Sigmoid colon (tissue), 7 donors: ENCODE data around the gene ZFYVE1. TPM values are rescaled to one million over a fixed set of nuclear protein-coding genes. Genes with fewer than 3 reads are reported as not detected.
"Not testable (repeated sequence)": the region's sequence is repeated elsewhere in the genome, so short reads cannot be mapped to it uniquely, and the experiment has no call there.

ENCODE experiments used
- DNase-seq: peaks from one replicate; pipeline ENCODE4 v3.0.0-alpha.2; 2019
- H3K27ac ChIP-seq, 4 donors: fragments of 200-600 bp; sonication (generic); one replicate each; pipeline ENCODE4 v1.5.1; 2016 to 2019; ENCODE audit warnings: mild to moderate bottlenecking in 1 of 4
- H3K27me3 ChIP-seq, 3 donors: fragments of 200-600 bp; sonication (generic); one replicate each; pipeline ENCODE4 v1.5.1; 2019; ENCODE audit warnings: mild to moderate bottlenecking in 1 of 3
- H3K36me3 ChIP-seq, 4 donors: fragments of 200-600 bp; sonication (generic); one replicate each; pipeline ENCODE4 v1.5.1; 2016 to 2019
- H3K4me1 ChIP-seq, 4 donors: fragments of 200-600 bp; sonication (generic); one replicate each; pipeline ENCODE4 v1.5.1; 2017 to 2019
- H3K4me3 ChIP-seq, 4 donors: fragments of 200-600 bp; sonication (generic); one replicate each; pipeline ENCODE4 v1.5.1; 2017 to 2019; ENCODE audit warnings: mild to moderate bottlenecking in 2 of 4, moderate library complexity in 1 of 4
- H3K9me3 ChIP-seq, 4 donors: fragments of 200-600 bp in 3 of 4; sonication (generic) in 3 of 4; one replicate each; pipeline versions ENCODE4 v1.5.1 to v1.6.1; 2013 to 2019
- EP300 ChIP-seq, 4 donors: sonication (generic); formaldehyde crosslinking; IDR thresholded peaks; one replicate each; pipeline ENCODE4 v1.6.1; 2017; ENCODE audit warnings: antibody characterized with exemption in 4 of 4
- POLR2A ChIP-seq, 2 donors: fragments of 450-650 bp; IDR thresholded peaks; one replicate each; pipeline ENCODE4 v1.6.1; 2016; ENCODE audit warnings: antibody characterized with exemption in 2 of 2, mild to moderate bottlenecking in 2 of 2, moderate library complexity in 2 of 2
- POLR2AphosphoS5 ChIP-seq, 4 donors: sonication (generic); formaldehyde crosslinking; IDR thresholded peaks; one replicate each; pipeline ENCODE4 v1.6.1; 2017; ENCODE audit warnings: antibody characterized with exemption in 4 of 4
- WGBS, 2 donors: extraction: QIAGEN DNeasy Blood & Tissue Kit; methylation state at CpG; one replicate each; pipeline ENCODE4 v1.1.7; 2013; 5-methylcytosine and 5-hydroxymethylcytosine counted together
- intact Hi-C: fragments of 100-400 bp; cut with DNase I; formaldehyde crosslinking; loops from one replicate; pipeline ENCODE4 v1.15.1; 2023
- polyA plus RNA-seq, 3 donors: library from polyadenylated mRNA; stranded (reverse); fragments of 200-250 nt; gene quantifications; one replicate each; pipeline ENCODE4 v1.2.3, GENCODE V29; 2013
- total RNA-seq, 4 donors: library from RNA; depleted of rRNA; stranded (reverse); fragments of >200 nt; gene quantifications; one replicate each; pipeline ENCODE4 v1.1.0, GENCODE V29; 2016
- TF ChIP-seq, protein P1 (sequence below), 4 experiments: fragments of 450-650 bp in 3 of 4; fragments of 200-600 bp in 1 of 4; IDR thresholded peaks; one replicate each; pipeline ENCODE4 v1.5.1; 2016 to 2019; ENCODE audit warnings: antibody characterized with exemption in 4 of 4, mild to moderate bottlenecking in 3 of 4, moderate library complexity in 2 of 4
- donor health status: healthy with polysubstance abuse.
- donor health status: Bipolar disorder and iron deficiency.
- donor health status: healthy.

The ZFYVE1 gene
- total and polyA plus RNA-seq, 7 donors = 6.6 to 27.7 (median 15.5) TPM

- Histone ChIP-seq H3K4me1 (peaks cover 0 to 31% (median 24%) of the 10 kb centered on the region in 4 donors), H3K9me3 (no peaks in the 10 kb centered on the region), H3K27me3 (no peaks in the 10 kb centered on the region), H3K27ac (peak overlapping the region; percentile 69 to 78 (median 76)), H3K36me3 (peaks cover 0 to 25% (median 0%) of the 10 kb centered on the region in 4 donors), H3K4me3 (no peak overlapping the region)
- intact Hi-C loops = no loop called here
- no peak for DNase-seq
- 80 to 86% methylated on average over 1 of the region's 1 CpG for WGBS, 2 donors
- peak in 1 of 4 donors; percentile 20 for TF ChIP-seq POLR2AphosphoS5 (IDR thresholded peaks at IDR 0.05)
- no peak for TF ChIP-seq POLR2A (IDR thresholded peaks at IDR 0.05)
These were observed 18.4 kb downstream of the ZFYVE1 start for GRCh38 chr14:73008501-73008900.

DNA sequence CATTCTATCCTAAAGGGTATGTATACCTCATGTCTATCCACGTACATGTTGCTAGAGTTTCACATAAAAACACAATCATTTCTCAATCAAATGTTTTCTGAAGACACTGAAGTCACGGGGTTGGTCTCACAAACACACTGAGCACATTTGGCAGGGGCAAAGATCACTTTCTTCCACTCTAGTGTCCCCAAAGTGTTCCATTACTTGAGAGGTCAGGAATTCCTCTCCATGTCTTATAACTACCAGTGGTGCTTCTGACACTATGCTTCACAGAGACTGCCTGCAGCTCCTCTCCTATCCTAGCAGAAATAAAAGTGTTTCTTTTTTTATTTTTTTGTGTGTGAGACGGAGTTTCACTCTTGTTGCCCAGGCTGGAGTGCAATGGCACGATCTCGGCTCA is 19.1 kb downstream of the ZFYVE1 start:
- Histone ChIP-seq H3K27me3 (no peaks in the 10 kb centered on the region), H3K36me3 (peaks cover 0 to 19% (median 0%) of the 10 kb centered on the region in 4 donors), H3K9me3 (no peaks in the 10 kb centered on the region), H3K4me3 (no peak overlapping the region), H3K4me1 (peaks cover 0 to 31% (median 22%) of the 10 kb centered on the region in 4 donors), H3K27ac (peak overlapping the region; percentile 69 to 78 (median 76))
- no peak for DNase-seq
- TF ChIP-seq POLR2A (IDR thresholded peaks at IDR 0.05) = no peak
- no peak for TF ChIP-seq EP300 (IDR thresholded peaks at IDR 0.05)
- WGBS, 2 donors = 85 to 88% methylated on average over 5 of the region's 5 CpGs
- intact Hi-C loops = no loop called here

GRCh38 chr14:73004641-73005040 is 22.3 kb downstream of the ZFYVE1 start:
- H3K36me3 ChIP-seq, H3K27ac ChIP-seq, DNase-seq, intact Hi-C loops, H3K9me3 ChIP-seq, H3K4me3 ChIP-seq, H3K27me3 ChIP-seq: not testable (repeated sequence)
- WGBS, 2 donors = 95 to 97% methylated on average over 9 of the region's 9 CpGs
- peaks cover 0 to 33% (median 22%) of the 10 kb centered on the region in 4 donors for H3K4me1 ChIP-seq

DNA sequence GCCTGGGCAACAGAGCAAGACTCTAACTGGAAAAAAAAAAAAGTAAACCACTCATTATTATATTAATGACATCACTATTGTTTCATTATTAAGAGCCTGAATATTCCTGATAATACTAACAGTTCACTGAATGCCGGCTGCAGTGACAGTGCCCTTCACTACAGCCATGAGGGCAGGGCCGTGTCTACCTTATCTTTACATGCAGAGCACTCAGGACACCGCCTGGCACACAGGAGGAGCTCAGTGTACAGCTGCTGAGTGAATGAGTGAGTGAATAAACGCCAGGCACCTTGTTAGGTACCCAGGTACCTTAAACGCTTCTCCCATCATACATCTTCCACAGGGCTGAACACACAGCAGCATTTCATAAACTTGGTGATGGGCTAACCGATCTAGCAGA is 23.2 kb downstream of the ZFYVE1 start:
- intact Hi-C loops = no loop called here
- H3K27ac ChIP-seq = no peak overlapping the region
- H3K27me3 ChIP-seq = no peaks in the 10 kb centered on the region
- no peak overlapping the region for H3K4me3 ChIP-seq
- 86 to 92% methylated on average over 6 of the region's 6 CpGs for WGBS, 2 donors
- H3K9me3 ChIP-seq = no peaks in the 10 kb centered on the region
- H3K36me3 ChIP-seq = peaks cover 0 to 14% (median 0%) of the 10 kb centered on the region in 4 donors
- TF ChIP-seq POLR2AphosphoS5 (IDR thresholded peaks at IDR 0.05) (no peak), POLR2A (IDR thresholded peaks at IDR 0.05) (no peak), EP300 (IDR thresholded peaks at IDR 0.05) (no peak)
- TF ChIP-seq, protein P1, sequence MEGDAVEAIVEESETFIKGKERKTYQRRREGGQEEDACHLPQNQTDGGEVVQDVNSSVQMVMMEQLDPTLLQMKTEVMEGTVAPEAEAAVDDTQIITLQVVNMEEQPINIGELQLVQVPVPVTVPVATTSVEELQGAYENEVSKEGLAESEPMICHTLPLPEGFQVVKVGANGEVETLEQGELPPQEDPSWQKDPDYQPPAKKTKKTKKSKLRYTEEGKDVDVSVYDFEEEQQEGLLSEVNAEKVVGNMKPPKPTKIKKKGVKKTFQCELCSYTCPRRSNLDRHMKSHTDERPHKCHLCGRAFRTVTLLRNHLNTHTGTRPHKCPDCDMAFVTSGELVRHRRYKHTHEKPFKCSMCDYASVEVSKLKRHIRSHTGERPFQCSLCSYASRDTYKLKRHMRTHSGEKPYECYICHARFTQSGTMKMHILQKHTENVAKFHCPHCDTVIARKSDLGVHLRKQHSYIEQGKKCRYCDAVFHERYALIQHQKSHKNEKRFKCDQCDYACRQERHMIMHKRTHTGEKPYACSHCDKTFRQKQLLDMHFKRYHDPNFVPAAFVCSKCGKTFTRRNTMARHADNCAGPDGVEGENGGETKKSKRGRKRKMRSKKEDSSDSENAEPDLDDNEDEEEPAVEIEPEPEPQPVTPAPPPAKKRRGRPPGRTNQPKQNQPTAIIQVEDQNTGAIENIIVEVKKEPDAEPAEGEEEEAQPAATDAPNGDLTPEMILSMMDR (IDR thresholded peaks at IDR 0.05) = no peak
- peaks cover 0 to 23% (median 13%) of the 10 kb centered on the region in 4 donors for H3K4me1 ChIP-seq
- no peak for DNase-seq

DNA sequence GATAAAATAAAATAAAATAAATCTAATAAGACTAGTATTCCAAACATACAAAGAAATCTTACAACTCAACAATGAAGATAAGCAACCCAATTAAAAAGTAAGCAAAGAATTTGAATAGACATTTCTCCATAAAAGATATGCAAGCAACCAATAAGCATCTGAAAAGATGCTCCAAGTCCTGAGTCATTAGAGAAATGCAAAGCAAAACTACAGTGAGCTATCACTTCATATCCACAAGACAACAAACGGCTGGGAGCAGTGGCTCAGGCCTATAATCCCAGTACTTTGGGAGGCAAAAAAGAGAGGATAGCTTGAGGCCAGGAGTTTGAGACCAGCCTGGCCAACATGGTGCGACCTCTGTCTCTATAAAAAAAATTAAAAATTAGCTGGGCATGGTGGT is 26.8 kb downstream of the ZFYVE1 start:
- 91 to 93% methylated on average over 2 of the region's 2 CpGs for WGBS, 2 donors
- Histone ChIP-seq H3K27ac (no peak overlapping the region), H3K4me1 (peaks cover 0 to 7% (median 3%) of the 10 kb centered on the region in 4 donors), H3K9me3 (no peaks in the 10 kb centered on the region), H3K4me3 (no peak overlapping the region), H3K36me3 (peaks cover 14 to 43% (median 20%) of the 10 kb centered on the region in 4 donors), H3K27me3 (no peaks in the 10 kb centered on the region)
- intact Hi-C loops = no loop called here
- no peak for TF ChIP-seq POLR2A (IDR thresholded peaks at IDR 0.05)
- TF ChIP-seq POLR2AphosphoS5 (IDR thresholded peaks at IDR 0.05) = no peak
- no peak for TF ChIP-seq EP300 (IDR thresholded peaks at IDR 0.05)
- TF ChIP-seq, protein P1 (IDR thresholded peaks at IDR 0.05) = no peak
- no peak for DNase-seq

DNA sequence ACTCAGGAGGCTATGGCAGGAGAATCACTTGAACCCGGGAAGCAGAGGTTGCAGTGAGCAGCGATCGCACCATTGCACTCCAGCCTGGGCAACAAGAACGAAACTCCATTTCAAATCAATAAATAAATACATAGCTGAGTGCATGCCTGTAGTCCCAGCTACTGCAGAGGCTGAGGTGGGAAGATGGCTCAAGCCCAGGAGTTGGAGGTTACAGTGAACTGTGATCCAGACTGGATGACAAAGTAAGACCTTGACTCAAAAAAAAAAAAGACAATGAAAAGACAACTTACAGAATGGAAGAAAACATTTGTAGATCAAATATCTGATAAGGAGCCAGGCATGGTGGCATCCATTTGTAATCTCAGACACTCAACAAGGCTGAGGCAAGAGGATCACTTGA is 27.6 kb downstream of the ZFYVE1 start:
- Histone ChIP-seq H3K9me3 (no peaks in the 10 kb centered on the region), H3K27ac (no peak overlapping the region), H3K27me3 (no peaks in the 10 kb centered on the region), H3K4me1 (peaks cover 0 to 7% (median 3%) of the 10 kb centered on the region in 4 donors), H3K4me3 (no peak overlapping the region), H3K36me3 (peaks cover 14 to 45% (median 20%) of the 10 kb centered on the region in 4 donors)
- intact Hi-C loops = no loop called here
- WGBS, 2 donors = 96 to 98% methylated on average over 4 of the region's 4 CpGs
- DNase-seq = no peak
- TF ChIP-seq, protein P1 (IDR thresholded peaks at IDR 0.05) = no peak
- TF ChIP-seq EP300 (IDR thresholded peaks at IDR 0.05) = no peak
- no peak for TF ChIP-seq POLR2A (IDR thresholded peaks at IDR 0.05)
- no peak for TF ChIP-seq POLR2AphosphoS5 (IDR thresholded peaks at IDR 0.05)
